Endothelial cell of umbilical vein (primary cell): Measurements from ENCODE around the gene FOXK1. TPM values are rescaled to one million over a fixed set of nuclear protein-coding genes. Genes with fewer than 3 reads are reported as not detected.

Experiments
- BruUV-seq: library from RNA; stranded (reverse); fragments of 400-500 nt; replicated peaks from 2 replicates; lab custom pipeline; 2021; lab: Mats Ljungman, UMichigan
- CTCF ChIA-PET: fragments of 300-600, 350-600 bp; sonication (Branson Sonifier 250); formaldehyde crosslinking; loops from one replicate; lab custom pipeline; 2021; ENCODE audit warnings: antibody characterized with exemption, inconsistent platforms; lab: Charles Lee
- POLR2A ChIA-PET: fragments of 300-600, 350-600 bp; sonication (Branson Sonifier 250); formaldehyde crosslinking; loops from one replicate; lab custom pipeline; 2021; ENCODE audit warnings: antibody characterized with exemption, inconsistent platforms; lab: Charles Lee
- DNase-seq: peaks from one replicate; pipeline ENCODE4 v3.0.0-alpha.2; 2011; ENCODE audit warnings: low read depth, low spot score
- FAIRE-seq: peaks from 2 replicates; lab custom pipeline; 2011; peaks lifted over from hg19 to GRCh38; lab: Jason Lieb, UNC
- H2AFZ ChIP-seq: 2 replicates; pipeline ENCODE4 v1.6.0; 2012; ENCODE audit warnings: low read depth, low read length, control low read depth, inconsistent platforms
- H3K27ac ChIP-seq: 2 replicates; pipeline ENCODE4 v1.5.1; 2011; ENCODE audit warnings: low read depth, mild to moderate bottlenecking, control low read depth, low read length, moderate library complexity; ENCODE audit not compliant: insufficient read depth
- H3K27me3 ChIP-seq, 2 experiments: 2 replicates each; pipeline versions ENCODE4 v1.6.0 to v1.6.1; 2011; ENCODE audit warnings: low read length in 2 of 2, mixed read lengths in 1 of 2; ENCODE audit not compliant: control insufficient read depth in 2 of 2, insufficient read depth in 2 of 2
- H3K36me3 ChIP-seq, 2 experiments: 2 replicates in 1 of 2; 3 replicates in 1 of 2; pipeline ENCODE4 v1.5.1; 2011; ENCODE audit warnings: low read length in 2 of 2, mild to moderate bottlenecking in 1 of 2, moderate library complexity in 1 of 2; ENCODE audit not compliant: control insufficient read depth in 2 of 2, insufficient read depth in 2 of 2; ENCODE audit errors: extremely low read depth in 1 of 2
- H3K4me1 ChIP-seq: 3 replicates; pipeline ENCODE4 v1.5.1; 2011; ENCODE audit warnings: mild to moderate bottlenecking, low read length; ENCODE audit not compliant: control insufficient read depth, insufficient read depth; ENCODE audit errors: extremely low read depth
- H3K4me2 ChIP-seq: 2 replicates; pipeline ENCODE4 v1.6.1; 2011; ENCODE audit warnings: low read length, control low read depth, mixed read lengths; ENCODE audit not compliant: insufficient read depth
- H3K4me3 ChIP-seq, 3 experiments: fragments of 200-600 bp in 1 of 3; sonication (generic), shearing (Covaris generic) in 1 of 3; replicated peaks in 1 of 3; 2 replicates each; pipeline ENCODE4 v1.5.1; 2011 to 2016; ENCODE audit warnings: control low read depth in 3 of 3, low read length in 3 of 3, mild to moderate bottlenecking in 2 of 3, inconsistent platforms in 1 of 3, low read depth in 1 of 3, moderate library complexity in 1 of 3; ENCODE audit not compliant: insufficient read depth in 1 of 3
- H3K79me2 ChIP-seq: 2 replicates; pipeline ENCODE4 v1.6.0; 2012; ENCODE audit warnings: low read length, inconsistent platforms; ENCODE audit not compliant: control insufficient read depth, insufficient read depth
- H3K9ac ChIP-seq: replicated peaks from 2 replicates; pipeline ENCODE3; 2011; ENCODE audit warnings: low read length, control low read depth; ENCODE audit not compliant: insufficient read depth; ENCODE audit errors: extremely low read depth
- H3K9me1 ChIP-seq: replicated peaks from 3 replicates; pipeline ENCODE4 v1.6.0; 2011; ENCODE audit warnings: mild to moderate bottlenecking, low read length; ENCODE audit not compliant: control insufficient read depth, insufficient read depth; ENCODE audit errors: extremely low read depth
- H3K9me3 ChIP-seq: replicated peaks from 2 replicates; pipeline ENCODE4 v1.5.1; 2012; ENCODE audit warnings: low read length, inconsistent platforms; ENCODE audit not compliant: control insufficient read depth, insufficient read depth
- H4K20me1 ChIP-seq: replicated peaks from 2 replicates; pipeline ENCODE3; 2011; ENCODE audit warnings: mild to moderate bottlenecking, low read length; ENCODE audit not compliant: control insufficient read depth, insufficient read depth; ENCODE audit errors: extremely low read depth
- CTCF ChIP-seq, 2 donors: IDR thresholded peaks; 1 replicate in 1 of 2; 2 replicates in 1 of 2; pipeline ENCODE4 v1.5.1; 2011; ENCODE audit warnings: low read length in 2 of 2, mild to moderate bottlenecking in 2 of 2, moderate library complexity in 2 of 2, control low read depth in 1 of 2, inconsistent platforms in 1 of 2, low read depth in 1 of 2; ENCODE audit not compliant: insufficient read depth in 1 of 2; ENCODE audit errors: extremely low read depth in 1 of 2
- FOS ChIP-seq: IDR thresholded peaks from 2 replicates; pipeline ENCODE4 v1.6.1; 2011; ENCODE audit warnings: mild to moderate bottlenecking, low read length, moderate library complexity, borderline replicate concordance; ENCODE audit not compliant: insufficient read depth
- GATA2 ChIP-seq: IDR thresholded peaks from 2 replicates; pipeline ENCODE4 v1.7.0; 2011; ENCODE audit warnings: low read depth, mild to moderate bottlenecking, moderate library complexity, mixed read lengths, low read length; ENCODE audit not compliant: insufficient read length, insufficient read depth
- JUN ChIP-seq: IDR thresholded peaks from 2 replicates; pipeline ENCODE4 v1.6.1; 2011; ENCODE audit warnings: borderline replicate concordance, low read depth; ENCODE audit not compliant: insufficient read length, insufficient read depth
- MAX ChIP-seq: IDR thresholded peaks from 2 replicates; pipeline ENCODE4 v1.6.1; 2011; ENCODE audit not compliant: insufficient read depth, insufficient read length
- MYC ChIP-seq: IDR thresholded peaks from one replicate; pipeline ENCODE4 v1.6.1; 2011; ENCODE audit warnings: mild to moderate bottlenecking, low read depth, low read length
- POLR2A ChIP-seq: IDR thresholded peaks from 2 replicates; pipeline ENCODE4 v1.6.1; 2012; ENCODE audit warnings: low read depth, mild to moderate bottlenecking, control low read depth, low read length
- dilution Hi-C: fragments of 300-500 bp; cut with MboI; formaldehyde crosslinking; loops from one replicate; pipeline ENCODE4 v1.15.0; 2019; ENCODE audit warnings: low sequenced_read_pairs; ENCODE audit not compliant: extremely low pct_ligation_motif_present
- intact Hi-C: fragments of 100-400 bp; cut with micrococcal nuclease; formaldehyde crosslinking; loops from one replicate; pipeline ENCODE4 v1.10.0; 2022
- polyA plus RNA-seq, 4 experiments: library from polyadenylated mRNA; depleted of rRNA in 3 of 4; stranded (reverse) in 3 of 4; unstranded in 1 of 4; fragments of >200 nt; gene quantifications; 2 replicates each; pipeline versions ENCODE4 v1.2.1 to v1.2.3, GENCODE V29; 2011 to 2012; ENCODE audit warnings: missing spikeins in 1 of 4
- total RNA-seq: library from RNA; stranded (reverse); gene quantifications from 2 replicates; pipeline ENCODE4 v1.2.3, GENCODE V29; 2021

FOXK1 gene
- total and polyA plus RNA-seq, 2 donors (not counting 3 experiments of a cell fraction or from before 2014, with no cell fraction given), result 8.0 to 52.1 TPM

GRCh38 chr7:4754433-4755010, 72.4 kb downstream of the FOXK1 start:
- peaks cover 21% of the 10 kb centered on the region for H3K79me2 ChIP-seq
- ChIA-PET CTCF (interaction anchor here (1.7 kb wide), 1 partner anchor 30 kb away, joined by 3 read pairs; no protein-coding TSS in a partner anchor), POLR2A (no interaction called here)
- H3K27ac ChIP-seq, result no peak overlapping the region
- H2AFZ ChIP-seq, result no peak overlapping the region
- peaks cover 9 to 23% of the 10 kb centered on the region in 2 experiments for H3K36me3 ChIP-seq
- peaks cover 4% of the 10 kb centered on the region for H3K4me1 ChIP-seq
- DNase-seq (no peak), FAIRE-seq (no peak)
- no TSS peak for BruUV-seq
- H3K9me3 ChIP-seq, result no peaks in the 10 kb centered on the region
- dilution Hi-C loops, result no loop called here
- no peaks in the 10 kb centered on the region for H3K9me1 ChIP-seq
- no peak overlapping the region for H3K9ac ChIP-seq
- no peak overlapping the region for H3K4me2 ChIP-seq
- intact Hi-C loops, result loop anchor here (1.0 kb wide), 2 partner anchors 70 to 143 kb away; no protein-coding TSS in a partner anchor
- no peaks in the 10 kb centered on the region for H4K20me1 ChIP-seq
- H3K4me3 ChIP-seq, result no peak overlapping the region
- TF ChIP-seq MYC, result no peak
- no peak for TF ChIP-seq JUN
- TF ChIP-seq POLR2A, result no peak
- TF ChIP-seq GATA2, result no peak
- TF ChIP-seq FOS, result no peak
- no peak for TF ChIP-seq CTCF (IDR thresholded peaks at IDR 0.05; ENCODE audit: extremely low read depth in 1 of 2, insufficient read depth in 1 of 2, low read depth in 1 of 2, low read length in 2 of 2)
- TF ChIP-seq MAX, result no peak
- H3K27me3 ChIP-seq, result no peaks in the 10 kb centered on the region
